Nephron progenitor cell (in vitro differentiated cells): ENCODE results near the gene RNU6-7.
A peak's percentile ranks its signal among the peaks of the same experiment; 100 is the strongest.

Source experiments
- DNase-seq: peaks from one replicate; pipeline ENCODE4 v3.0.0; 2021
- H3K27ac Mint-ChIP-seq: 2 replicates; pipeline ENCODE4 v1.8.0; 2021; ENCODE audit warnings: mild to moderate bottlenecking, moderate library complexity, mixed read lengths
- H3K27me3 Mint-ChIP-seq: 2 replicates; pipeline ENCODE4 v1.8.0; 2021; ENCODE audit warnings: mild to moderate bottlenecking, low read depth, mixed read lengths; ENCODE audit not compliant: poor library complexity
- H3K36me3 Mint-ChIP-seq: 2 replicates; pipeline ENCODE4 v1.8.0; 2021; ENCODE audit warnings: low read depth, mixed read lengths
- H3K4me1 Mint-ChIP-seq: 2 replicates; pipeline ENCODE4 v1.8.0; 2021; ENCODE audit warnings: mixed read lengths
- H3K4me3 Mint-ChIP-seq: 2 replicates; pipeline ENCODE4 v1.8.0; 2021; ENCODE audit warnings: mild to moderate bottlenecking, moderate library complexity, mixed read lengths
- H3K9me3 Mint-ChIP-seq: 2 replicates; pipeline ENCODE4 v1.8.0; 2021; ENCODE audit warnings: mild to moderate bottlenecking, moderate library complexity, mixed read lengths
- CTCF ChIP-seq: fragments of 200-600 bp; sonication (generic); IDR thresholded peaks from 2 replicates; pipeline ENCODE4 v1.5.0; 2021; ENCODE audit warnings: antibody characterized with exemption

Gene RNU6-7

GRCh38 chr14:32201816-32202490, at the start of gene RNU6-7:
Gene RNU6-7 (plus strand): TSS chr14:32202045.
- no peaks in the 10 kb centered on the region for H3K36me3 Mint-ChIP-seq
- no peaks in the 10 kb centered on the region for H3K9me3 Mint-ChIP-seq
- peak; percentile 56 for DNase-seq
- peaks cover 16% of the 10 kb centered on the region for H3K4me1 Mint-ChIP-seq
- H3K27ac Mint-ChIP-seq: peak within 1 kb of the TSS; percentile 100
- peak within 1 kb of the TSS; percentile 94 for H3K4me3 Mint-ChIP-seq
- TF ChIP-seq CTCF: no peak
- peaks cover 19% of the 10 kb centered on the region for H3K27me3 Mint-ChIP-seq

DNA sequence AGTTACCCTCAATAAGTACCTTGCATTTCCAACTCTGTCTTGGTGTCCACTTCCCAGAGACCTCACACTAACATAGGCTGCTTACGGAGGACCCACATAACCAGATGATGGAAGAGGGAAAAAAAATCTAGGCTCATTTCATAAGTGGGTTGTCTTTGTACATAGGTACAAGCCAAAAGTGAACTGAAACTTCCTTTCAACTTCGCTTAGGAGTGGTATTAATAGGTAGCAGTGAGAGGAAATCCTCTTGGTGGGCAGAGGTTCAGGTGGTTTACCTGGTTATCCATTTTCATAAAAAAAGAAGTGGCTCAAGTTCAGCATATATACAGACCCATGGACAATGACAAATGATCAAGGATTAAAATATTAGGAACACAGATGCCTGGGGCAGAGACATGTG, 35.8 kb upstream of the RNU6-7 start:
- Mint-ChIP-seq H3K4me1 (no peaks in the 10 kb centered on the region), H3K9me3 (peaks cover 15% of the 10 kb centered on the region), H3K4me3 (no peak overlapping the region), H3K36me3 (peaks cover 2% of the 10 kb centered on the region), H3K27me3 (peaks cover 7% of the 10 kb centered on the region), H3K27ac (no peak overlapping the region)
- no peak for TF ChIP-seq CTCF
- DNase-seq: no peak

DNA sequence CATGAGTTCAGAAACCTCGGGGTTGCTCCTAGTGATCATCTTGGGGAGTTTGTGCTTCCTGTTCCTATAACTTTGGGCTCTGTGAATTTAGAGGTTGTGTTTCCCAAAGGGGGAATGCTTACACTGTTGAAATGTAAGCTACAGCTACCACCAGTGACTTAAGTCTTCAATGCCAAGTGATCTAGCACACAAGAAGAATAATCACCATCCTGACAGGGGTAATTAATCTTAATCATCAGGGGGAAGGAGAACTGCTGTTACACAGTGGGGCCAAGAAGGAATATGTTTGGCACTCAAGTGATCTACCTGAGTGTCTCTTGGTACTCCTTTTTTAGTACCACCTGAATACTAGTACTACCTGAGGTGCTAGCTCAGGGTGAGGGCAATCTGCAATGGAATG, 34.9 kb upstream of the RNU6-7 start:
- Mint-ChIP-seq H3K27ac (no peak overlapping the region), H3K4me3 (no peak overlapping the region), H3K36me3 (no peaks in the 10 kb centered on the region), H3K9me3 (peaks cover 12% of the 10 kb centered on the region), H3K4me1 (no peaks in the 10 kb centered on the region), H3K27me3 (peaks cover 8% of the 10 kb centered on the region)
- DNase-seq: no peak
- no peak for TF ChIP-seq CTCF

- no peak overlapping the region for H3K4me3 Mint-ChIP-seq
- H3K27me3 Mint-ChIP-seq: peaks cover 8% of the 10 kb centered on the region
- H3K4me1 Mint-ChIP-seq: no peaks in the 10 kb centered on the region
- no peak for DNase-seq
- TF ChIP-seq CTCF: no peak
- no peak overlapping the region for H3K27ac Mint-ChIP-seq
- no peaks in the 10 kb centered on the region for H3K36me3 Mint-ChIP-seq
- peaks cover 5% of the 10 kb centered on the region for H3K9me3 Mint-ChIP-seq
Observed at GRCh38 chr14:32167907-32168306, 33.9 kb upstream of the RNU6-7 start.

- Mint-ChIP-seq H3K9me3 (peaks cover 5% of the 10 kb centered on the region), H3K36me3 (no peaks in the 10 kb centered on the region), H3K27ac (no peak overlapping the region), H3K27me3 (peaks cover 8% of the 10 kb centered on the region), H3K4me3 (no peak overlapping the region), H3K4me1 (no peaks in the 10 kb centered on the region)
- TF ChIP-seq CTCF: no peak
- no peak for DNase-seq
Observed at GRCh38 chr14:32169191-32169590, 32.7 kb upstream of the RNU6-7 start.

DNA sequence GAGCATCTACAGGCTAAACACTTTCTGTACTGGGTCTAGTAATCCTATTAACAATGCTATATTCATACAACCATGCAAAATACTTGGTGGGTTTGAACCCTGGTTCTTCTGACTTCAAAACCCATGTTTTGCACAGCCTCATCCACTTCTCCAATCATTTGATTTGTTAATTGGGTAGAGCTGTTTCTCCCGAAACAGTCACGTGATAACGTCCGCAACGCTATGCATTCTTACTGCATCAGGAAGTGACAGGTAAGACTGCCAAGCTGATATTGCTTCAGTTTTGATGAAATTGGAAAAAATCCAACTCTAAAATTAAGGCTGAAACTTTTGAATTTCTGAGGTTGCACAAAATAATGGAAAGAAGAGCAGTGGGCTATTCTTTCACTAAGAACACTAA, 30.4 kb upstream of the RNU6-7 start:
- no peaks in the 10 kb centered on the region for H3K36me3 Mint-ChIP-seq
- no peaks in the 10 kb centered on the region for H3K9me3 Mint-ChIP-seq
- H3K4me1 Mint-ChIP-seq: no peaks in the 10 kb centered on the region
- H3K4me3 Mint-ChIP-seq: no peak overlapping the region
- no peak overlapping the region for H3K27ac Mint-ChIP-seq
- H3K27me3 Mint-ChIP-seq: peaks cover 6% of the 10 kb centered on the region
- TF ChIP-seq CTCF: no peak
- DNase-seq: no peak
